8988T (cell line): ENCODE measurements around the gene DDX4.
A peak's percentile ranks its signal among the peaks of the same experiment; 100 is the strongest.
"Not testable (repeated sequence)": the region's sequence is repeated elsewhere in the genome, so short reads cannot be mapped to it uniquely, and the experiment has no call there.

Source experiments
- DNase-seq: peaks from one replicate; pipeline ENCODE4 v3.0.0; 2011

Gene DDX4

DNA sequence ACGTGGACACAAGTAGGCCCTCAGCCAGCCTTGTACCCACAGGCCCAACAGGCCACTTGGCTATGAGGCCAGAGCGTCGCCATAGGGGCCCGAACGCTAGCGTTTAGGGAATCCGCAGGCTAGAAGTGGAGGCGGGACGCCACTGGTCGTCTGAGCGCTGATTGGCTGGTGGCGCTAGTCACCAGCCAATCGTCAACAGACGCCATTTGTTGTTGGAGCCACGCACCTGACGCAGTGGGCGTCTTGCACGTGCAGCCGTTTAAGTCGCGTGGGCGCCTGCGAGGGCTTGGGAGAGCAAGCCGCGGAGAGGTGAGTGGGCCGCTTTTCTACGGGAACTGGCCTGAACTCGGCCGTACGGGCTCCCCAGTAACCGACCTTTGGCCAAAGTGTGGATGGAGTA is at the start of gene DDX4:
Gene DDX4 (plus strand): TSS at position 269 of the 400 bp plus-strand sequence. CDS start 903 bp downstream, outside the sequence.
- DNase-seq: no peak

DNA sequence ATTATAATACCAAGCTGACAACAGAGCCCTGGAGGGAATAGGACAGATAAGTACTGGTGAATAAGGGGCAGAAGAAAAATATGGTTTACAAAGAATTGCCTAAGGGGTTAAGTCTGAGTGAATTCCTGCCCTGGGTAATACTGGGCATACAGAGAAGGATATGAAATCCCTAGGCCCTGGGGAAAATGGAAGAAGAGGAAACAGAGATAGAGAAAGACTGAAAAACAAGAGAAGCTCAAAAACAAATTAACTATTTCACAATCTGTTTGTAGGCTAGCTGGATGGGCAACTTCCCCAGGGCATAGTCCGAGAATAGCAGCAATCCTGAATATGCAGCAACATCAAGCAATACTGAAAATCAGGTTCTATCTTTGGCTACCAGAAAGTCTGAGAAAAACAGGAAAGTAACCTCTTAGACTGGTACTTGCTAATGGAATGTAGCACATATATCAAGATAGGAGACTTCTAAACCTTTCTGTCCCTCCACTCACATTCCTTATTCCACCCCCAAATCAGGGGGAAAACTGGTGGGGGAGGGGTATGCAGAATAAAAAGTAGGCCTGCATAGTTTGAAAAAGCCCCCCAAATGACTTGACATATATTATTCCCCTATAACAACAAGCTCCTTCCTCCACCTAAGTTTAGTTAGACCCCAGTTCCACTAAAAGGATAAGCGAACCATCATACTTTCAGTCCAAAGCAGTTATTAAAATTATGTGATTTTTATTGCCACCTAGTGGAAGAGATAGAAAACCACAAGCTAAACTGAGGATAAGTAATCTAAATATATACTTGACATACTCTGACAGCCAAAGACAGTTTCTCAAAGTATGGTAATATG is 46.4 kb upstream of the DDX4 start:
- DNase-seq: no peak

DNA sequence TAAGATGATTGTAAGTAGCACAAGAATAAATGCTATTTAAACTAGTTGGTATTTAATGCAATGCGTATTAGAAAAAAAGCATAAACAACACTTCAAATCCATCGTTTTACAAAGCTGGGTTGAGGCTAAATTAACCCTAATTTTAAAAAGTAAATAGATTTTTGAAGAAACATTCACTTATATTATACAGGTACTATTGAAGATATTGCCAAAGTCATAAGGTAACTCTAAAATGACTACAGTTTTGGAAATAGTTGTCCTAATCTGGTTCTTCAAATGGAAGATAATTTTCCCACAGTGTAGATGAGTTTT is 45.8 kb upstream of the DDX4 start:
- no peak for DNase-seq

DNA sequence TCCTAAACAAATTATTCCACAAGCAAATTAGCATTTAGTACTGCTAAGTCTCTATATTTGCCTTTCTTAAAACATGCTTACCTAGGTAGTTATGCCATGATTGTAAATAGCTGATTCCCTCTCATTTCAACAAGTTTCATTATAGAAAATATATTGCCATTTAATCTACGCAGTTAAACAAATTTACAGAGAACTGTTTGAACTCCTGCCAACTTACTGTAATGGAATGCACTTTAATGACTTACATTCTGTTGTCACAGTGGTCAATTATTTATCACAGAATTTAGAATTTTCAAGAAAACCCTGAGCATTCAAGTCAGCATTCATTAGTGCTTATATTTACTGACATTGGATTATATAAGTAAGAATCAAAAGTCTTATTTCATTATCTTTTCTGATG is 45.4 kb upstream of the DDX4 start:
- no peak for DNase-seq

DNA sequence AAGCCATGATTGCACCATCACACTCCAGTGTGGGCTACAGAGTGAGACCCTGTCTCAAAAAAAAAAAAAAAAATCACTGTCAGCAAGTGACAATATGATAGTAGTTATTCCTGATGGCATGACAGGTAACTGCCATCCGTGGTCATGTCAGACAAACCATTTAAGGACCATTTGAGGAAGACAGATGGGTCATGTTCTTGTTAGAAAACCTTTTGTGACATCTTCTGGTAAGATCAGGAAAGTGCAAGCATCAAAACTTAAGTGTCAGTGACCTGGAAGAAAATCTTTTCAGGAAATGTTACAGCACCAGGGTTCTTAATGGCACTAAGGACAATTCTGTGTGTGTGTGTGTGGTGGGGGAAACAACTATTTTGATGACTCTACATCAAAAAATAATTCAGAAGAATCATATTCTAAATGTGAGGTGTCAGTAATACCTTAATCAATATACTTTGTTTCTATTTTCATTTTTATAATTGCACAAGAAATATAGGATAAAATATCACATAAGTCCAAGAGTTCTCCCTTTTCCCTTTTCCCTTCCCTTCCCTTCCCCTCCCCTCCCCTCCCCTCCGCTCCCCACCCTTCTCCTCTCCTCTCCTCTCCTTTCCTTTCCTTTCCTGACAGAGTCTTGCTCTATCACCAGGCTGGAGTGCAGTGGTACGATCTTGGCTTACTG is 43.6 kb upstream of the DDX4 start:
- no peak for DNase-seq

DNA sequence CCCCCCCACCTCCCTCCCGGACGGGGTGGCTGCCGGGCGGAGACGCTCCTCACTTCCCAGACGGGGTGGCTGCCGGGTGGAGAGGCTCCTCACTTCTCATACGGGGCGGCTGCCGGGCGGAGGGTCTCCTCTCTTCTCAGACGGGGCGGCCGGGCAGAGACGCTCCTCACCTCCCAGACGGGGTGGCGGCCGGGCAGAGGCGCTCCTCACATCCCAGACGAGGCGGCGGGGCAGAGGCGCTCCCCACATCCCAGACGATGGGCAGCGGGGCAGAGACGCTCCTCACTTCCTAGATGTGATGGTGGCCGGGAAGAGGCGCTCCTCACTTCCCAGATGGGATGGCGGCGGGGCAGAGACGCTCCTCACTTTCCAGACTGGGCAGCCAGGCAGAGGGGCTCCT is 41.2 kb upstream of the DDX4 start:
- DNase-seq: not testable (repeated sequence)

DNA sequence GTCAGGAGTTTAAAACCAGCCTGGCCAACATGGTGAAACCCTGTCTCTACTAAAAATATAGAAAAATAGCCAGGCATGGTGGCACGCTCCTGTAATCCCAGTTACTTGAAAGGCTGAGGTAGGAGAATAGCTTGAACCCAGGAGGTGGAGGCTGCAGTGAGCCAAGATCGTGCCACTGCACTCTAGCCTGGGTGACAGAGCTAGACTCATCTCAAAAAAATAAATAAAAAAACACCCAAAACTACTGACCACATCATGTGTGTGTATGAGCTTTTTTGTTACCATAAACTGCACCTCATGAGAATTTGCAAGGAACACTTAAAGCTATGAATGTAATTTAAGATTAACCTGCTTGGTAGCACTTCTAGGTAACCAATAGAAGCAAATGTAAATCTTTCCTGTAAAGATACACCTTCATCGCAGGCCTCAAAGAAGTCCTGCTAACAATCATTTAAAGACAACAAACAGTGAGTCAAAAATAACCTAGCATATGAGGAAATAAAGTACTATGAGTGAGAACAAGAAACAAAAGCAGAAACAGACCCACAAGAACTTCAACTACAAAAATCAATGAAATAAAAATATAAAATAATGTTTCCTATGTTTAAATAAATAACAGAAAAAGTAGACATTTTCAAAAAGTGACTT is 38.7 kb upstream of the DDX4 start:
- no peak for DNase-seq

DNA sequence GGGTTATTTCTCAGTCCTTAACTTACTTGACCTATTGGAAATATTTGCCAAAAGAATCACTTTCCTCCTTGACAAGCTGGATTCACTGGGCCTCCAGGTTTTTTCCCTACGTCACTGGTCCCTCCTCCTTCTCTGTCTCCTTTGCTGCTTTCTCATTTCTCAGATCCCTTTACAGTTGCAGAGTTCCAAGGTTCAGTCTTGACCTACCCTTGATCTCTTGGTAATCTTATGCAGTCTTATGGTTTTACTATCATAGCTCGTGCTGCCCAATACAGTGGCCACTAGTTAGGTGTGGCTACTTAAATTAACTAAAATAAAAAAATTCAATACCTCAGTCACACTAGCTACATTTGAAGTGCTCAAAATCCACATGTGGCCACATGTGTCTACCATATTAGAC is 37.1 kb upstream of the DDX4 start:
- no peak for DNase-seq

DNA sequence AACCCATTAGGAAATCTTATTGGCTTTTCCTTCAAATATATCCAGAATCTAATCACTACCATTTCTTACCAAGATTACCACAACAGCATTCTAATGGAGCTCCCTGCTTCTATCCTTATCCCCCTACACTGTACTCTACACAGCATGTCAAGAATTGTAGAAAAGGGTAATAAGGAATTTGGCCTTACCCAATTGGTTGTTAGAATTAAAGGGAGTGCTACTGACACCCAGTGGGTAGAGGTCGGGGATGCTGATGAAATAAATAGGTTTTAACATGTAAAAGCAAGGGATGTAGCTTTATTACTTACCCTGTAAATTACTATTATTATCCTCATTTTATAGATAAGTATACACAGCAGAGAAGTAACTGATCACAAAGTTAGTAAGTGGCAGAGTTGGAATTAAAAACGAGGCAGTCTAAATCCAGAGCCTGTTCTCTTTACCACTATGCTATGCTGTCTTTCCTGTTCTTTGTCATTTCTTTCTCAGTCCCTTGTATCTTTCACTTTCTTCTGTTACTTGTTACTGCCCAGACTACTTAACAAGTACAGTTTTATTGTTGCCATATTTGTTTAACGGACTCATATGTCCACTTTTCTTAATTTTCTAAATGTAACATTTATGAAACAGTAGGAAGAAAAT is 36.3 kb upstream of the DDX4 start:
- no peak for DNase-seq

DNA sequence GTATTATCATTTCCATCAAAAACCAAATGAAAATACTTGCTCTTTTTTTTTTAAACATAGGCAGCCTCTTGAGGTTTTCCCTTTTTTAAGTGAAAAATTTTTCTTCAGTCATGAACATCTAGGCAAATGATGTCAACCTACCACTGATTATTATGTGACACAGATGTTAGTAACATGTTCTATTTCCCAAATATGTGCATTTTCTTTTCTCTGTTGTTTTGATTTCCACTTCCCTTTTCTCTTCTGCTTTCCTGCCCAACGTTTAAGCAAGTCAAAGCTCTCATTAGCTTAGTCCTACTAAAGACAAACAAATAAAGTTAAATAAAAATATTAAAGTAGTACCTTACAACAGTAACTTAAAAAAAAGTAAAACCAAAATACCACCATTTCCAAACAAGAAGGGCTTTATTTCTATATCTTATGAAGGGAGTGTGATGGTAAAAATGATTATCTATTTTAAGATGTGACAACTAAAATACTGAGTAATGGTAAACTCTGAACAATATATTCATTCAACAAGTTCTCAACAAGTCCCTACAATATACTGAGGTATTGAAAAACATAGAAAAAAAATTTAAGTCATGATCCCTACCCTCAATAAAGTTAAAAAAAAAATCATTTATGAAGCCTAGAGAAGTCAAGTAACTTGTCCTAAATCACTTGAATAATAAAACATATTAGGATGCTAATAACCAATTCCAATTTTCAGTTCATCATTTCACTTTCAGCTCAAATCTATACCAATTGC is 35.1 kb upstream of the DDX4 start:
- no peak for DNase-seq

DNA sequence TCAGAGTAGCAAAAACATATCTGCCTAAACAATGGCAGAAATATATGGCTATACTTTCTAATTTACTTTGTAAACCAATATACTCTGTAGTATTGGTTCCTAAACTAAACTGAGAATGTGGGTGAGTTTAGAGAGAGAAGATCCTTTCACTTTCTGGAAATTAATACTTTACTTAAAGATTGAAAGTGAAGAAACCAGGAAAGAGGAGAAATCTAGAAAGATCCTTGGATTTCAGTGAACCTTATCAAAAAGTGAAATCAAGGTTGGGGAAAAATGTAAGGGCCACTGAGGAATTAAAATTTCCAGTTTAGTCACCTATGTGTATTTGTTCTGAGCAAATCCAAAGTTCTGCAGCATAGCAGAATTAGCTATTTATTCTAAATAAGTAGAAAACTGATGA is 31.6 kb upstream of the DDX4 start:
- DNase-seq: no peak

DNA sequence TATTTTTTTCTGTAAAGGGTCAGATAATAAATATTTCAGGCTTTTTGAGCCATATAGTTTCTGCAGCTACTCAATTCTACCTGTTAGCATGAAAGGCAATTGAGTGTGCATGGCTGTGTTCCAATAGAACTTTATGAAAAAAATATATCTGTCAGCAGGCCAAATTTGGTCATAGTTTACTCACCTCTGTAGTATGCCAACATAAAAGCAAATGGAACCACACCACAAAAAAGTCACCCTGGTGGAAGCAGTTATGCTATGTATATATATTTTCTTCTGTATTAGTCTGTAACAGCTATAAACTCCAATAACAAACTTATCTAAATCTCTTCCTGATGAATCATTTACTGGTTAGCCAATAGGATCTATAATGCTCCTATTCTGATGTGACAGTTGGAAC is 29.1 kb upstream of the DDX4 start:
- no peak for DNase-seq

DNA sequence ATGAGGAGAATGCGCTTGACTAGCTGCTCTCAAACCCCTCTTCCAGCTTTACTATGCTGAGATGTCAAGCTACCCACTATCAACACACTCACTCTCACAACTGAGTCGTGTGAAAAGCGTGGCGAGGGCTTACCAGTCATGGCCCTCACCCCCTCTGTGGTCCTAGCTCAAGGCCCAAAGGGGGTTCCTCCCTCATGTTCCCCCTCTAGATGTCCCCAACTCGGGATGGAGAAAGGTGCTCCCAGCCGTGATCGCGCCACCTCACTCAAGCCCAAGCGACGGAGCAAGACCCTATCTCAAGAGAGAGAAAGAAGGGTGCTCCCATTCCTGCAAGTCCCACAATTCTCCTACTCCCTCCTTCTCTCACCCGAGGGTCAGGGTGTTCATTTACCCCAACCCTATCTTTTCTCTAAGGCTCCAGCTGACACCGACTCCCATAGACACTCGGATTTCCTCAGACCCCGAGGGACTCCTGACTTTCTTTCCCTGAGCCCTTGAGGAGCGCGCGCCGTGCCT is 26.3 kb upstream of the DDX4 start:
- DNase-seq: no peak

DNA sequence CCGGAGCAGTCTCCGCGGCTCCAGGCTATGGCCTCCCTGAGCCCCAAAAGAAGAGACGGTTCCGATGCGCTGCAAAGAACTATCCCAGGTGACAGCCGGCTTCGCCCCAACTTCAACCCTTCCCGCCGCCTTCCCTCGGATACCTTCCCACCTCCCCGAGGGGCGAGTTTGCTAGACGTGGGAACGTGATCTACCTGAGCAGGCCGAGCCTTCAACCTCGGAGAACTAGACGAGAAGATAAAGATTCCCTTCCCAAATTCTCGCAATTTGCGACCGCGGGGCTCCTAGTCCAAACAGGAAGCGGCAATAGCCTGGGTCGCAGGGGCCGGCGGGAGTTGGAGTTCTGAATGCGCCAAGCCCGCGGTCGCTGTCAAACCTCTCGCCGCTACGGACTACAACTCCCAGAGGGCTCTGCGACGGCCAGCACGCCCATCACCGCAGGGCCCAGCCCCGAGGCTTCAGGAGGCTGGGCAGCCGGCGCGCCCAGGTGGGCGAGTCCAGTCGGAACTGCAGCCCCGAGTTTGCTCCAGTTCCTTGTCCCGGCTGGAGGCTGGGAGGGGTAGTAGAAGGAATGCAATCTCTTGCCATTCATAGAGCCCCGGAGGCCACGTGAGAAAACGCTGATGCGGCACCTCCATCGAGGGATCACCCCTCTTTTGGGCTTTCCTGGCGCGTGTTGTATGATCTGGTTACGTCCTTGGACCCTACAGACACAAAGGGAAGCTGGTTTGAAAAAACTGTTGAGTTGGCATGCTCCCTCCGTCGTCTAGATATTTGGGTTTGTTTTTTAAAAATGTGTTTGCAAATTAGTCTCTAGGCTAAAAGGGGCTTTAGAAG is 25.6 kb upstream of the DDX4 start, which contains the start of gene SLC38A9:
Gene SLC38A9 (minus strand): TSS at position 302 of the 837 bp plus-strand sequence. CDS start 14,366 bp downstream, outside the sequence.
- DNase-seq: peak; percentile 73

DNA sequence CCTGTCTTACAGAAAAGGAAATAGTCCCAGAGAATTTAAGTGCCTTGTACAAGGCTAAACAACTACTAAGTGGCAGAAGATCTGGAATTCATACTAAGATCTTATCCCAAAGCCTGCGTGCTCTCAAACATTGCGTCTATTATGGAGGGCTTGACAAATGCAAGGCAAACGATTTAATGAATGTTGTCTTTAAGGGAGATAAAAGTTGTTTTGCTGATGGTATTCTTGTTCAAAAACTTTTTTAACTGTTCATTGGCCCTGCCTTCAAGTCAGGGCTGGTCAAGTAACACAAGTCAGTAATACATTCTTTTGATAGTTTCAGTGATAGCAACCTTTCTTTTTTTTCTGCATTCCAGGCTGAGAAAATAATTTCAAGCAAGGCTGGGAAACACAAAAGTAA is 24.0 kb upstream of the DDX4 start:
- no peak for DNase-seq

DNA sequence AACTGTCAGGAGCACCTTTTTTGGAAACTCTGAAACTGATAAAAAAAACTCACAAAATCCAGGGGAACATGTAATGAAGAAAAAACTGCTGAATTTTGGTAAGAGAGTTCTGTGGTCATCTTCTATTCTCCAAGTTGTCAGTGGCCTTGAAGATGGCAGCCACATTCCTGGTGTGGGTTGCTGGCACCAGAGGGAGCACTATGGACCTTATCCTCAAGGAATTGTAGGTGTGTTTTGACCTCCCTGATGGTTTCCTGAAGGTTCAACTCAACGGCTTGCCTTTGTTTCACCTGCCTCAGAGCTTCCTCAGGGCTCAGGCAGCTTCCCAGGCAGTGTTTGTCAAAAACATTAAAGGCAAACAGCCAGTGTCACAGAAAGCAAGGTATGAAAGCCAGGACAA is 23.5 kb upstream of the DDX4 start:
- DNase-seq: no peak

DNA sequence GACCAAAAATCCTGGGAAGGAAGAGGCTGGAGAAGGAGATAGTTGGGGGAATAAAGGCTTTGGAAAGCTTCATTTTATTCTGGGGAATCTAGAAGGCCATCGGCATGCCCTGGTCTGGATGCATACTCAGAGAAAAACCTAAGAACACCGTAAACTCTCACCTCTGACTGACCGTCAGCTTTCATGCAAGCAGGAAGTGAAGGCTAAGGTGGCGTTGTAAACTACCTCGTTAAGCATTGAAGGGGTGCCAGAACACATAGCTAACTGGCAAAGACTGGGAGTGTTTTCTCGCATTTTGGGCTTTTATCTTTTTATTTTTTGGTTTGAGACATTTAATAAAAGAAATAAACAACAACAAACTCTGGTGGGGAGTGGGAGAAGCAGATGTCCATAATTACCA is 23.1 kb upstream of the DDX4 start:
- DNase-seq: no peak

DNA sequence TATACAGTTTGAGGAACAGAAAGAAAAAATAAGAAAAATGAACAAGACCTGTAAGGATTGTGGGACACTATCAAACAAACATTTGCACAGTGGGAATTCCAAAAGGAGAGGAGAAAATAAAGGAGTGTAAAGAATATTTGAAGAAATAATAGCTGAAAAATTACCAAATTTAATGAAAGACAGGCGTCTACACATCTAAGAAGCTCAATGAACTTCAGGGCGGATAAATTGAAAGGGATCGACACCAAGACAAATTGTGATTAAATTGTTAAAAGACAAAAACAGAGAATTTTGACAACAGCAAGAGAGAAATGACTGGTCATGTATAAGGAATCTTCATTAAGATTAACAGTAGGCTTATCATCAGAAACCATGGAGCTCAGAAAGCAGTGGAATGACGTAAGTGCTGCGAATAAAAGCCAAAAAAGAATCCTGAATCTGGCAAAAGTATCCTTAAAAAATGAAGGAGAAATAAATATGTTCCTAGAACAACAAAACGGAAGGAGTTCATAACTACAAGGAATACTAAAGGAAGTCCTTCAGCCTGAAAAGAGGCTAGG is 22.3 kb upstream of the DDX4 start:
- no peak for DNase-seq

DNA sequence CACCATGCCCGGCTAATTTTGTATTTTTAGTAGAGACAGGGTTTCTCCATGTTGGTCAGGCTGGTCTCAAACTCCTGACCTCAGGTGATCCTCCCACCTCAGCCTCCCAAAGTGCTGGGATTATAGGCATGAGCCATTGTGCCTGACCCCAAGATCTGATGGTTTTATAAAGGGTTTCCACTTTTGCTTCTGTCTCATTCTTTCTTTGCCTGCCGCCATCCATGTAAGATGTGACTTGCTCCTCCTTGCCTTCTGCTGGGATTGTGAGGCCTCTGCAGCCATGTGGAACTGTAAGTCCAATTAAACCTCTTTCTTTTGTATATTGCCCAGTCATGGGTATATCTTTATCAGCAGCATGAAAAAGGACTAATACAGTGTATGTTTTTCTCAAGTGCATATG is 18.8 kb upstream of the DDX4 start:
- not testable (repeated sequence) for DNase-seq

DNA sequence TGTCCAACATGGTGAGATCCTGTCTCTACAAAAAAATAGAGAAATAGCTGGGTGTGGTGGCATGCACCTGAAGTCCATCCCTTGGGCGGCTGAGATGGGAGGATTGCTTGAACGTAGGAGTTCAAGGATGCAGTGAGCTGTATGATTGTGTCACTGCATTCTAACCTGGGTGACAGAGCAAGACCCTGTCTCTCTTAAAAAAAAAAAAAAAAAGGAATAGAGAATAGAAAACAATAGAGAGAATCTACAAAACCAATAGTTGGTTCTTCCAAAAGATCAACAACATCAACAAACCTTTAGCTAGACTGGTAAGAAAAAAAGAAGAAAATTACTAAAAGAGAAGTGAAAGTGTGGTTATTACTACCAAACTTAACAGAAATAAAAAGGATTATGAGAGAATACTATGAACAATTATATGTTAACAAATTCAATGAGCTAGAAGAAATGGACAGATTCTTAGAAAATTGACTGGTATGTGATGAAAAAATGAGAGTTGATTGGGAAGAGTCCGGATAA is 17.6 kb upstream of the DDX4 start:
- no peak for DNase-seq

DNA sequence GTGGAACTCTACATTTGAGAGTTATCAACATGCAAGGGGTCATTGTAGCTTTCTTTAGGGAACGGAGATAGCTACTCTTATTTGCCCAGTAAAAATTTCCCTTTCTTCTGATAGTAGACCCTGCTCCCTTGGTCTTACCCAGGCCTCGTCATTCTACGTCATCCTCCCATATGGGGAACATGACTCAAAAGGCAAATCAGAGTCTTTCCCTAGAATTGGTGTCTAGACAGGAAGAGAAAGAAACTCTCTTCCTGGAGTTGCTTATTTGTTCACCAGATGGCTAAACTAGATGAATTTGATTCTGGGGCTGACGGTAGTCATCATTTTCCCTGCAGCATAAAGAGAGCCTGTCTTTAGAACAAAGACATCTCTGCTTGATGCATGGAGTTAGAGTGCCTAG is 13.6 kb upstream of the DDX4 start:
- DNase-seq: no peak
